K562 (cell line): Measurements from ENCODE around the gene PA2G4. TPM values are rescaled to one million over a fixed set of nuclear protein-coding genes. Genes with fewer than 3 reads are reported as not detected.

Source experiments
- ATAC-seq: fragments of 200-7000 bp; cut with Tn5 transposase; 3 replicates; pipeline ENCODE4 v1.9.1; 2020; ENCODE audit warnings: moderate library complexity
- BruUV-seq: library from RNA; stranded (reverse); fragments of 400-500 nt; replicated peaks from 2 replicates; lab custom pipeline; 2021; lab: Mats Ljungman, UMichigan
- CTCF ChIA-PET: fragments of 300-600 bp; formaldehyde crosslinking; extraction: SDS; loops from one replicate; lab custom pipeline; 2021; ENCODE audit warnings: low intra/inter-chr PET ratio; lab: Yijun Ruan, JAX
- POLR2A ChIA-PET: fragments of 300-600, 350-650 bp; sonication (Branson Sonifier 250); formaldehyde crosslinking; extraction: SDS; loops from one replicate; lab custom pipeline; 2021; ENCODE audit warnings: antibody characterized with exemption, inconsistent platforms; lab: Yijun Ruan, JAX
- DNase-seq, 4 experiments: peaks; one replicate each; pipeline versions ENCODE4 v3.0.0 to v3.0.0-alpha.2; 2011 to 2018; ENCODE audit warnings: low spot score in 3 of 4, mixed read lengths in 3 of 4; ENCODE audit errors: extremely low read depth in 1 of 4
- FAIRE-seq: peaks from 2 replicates; lab custom pipeline; 2011; peaks lifted over from hg19 to GRCh38; lab: Jason Lieb, UNC
- H2AFZ ChIP-seq: 2 replicates; pipeline ENCODE4 v1.6.0; 2011; ENCODE audit warnings: low read depth, low read length, control low read depth, inconsistent platforms
- H3K27ac ChIP-seq: fragments of 200-600 bp; 3 replicates; pipeline ENCODE4 v1.8.0; 2011; ENCODE audit warnings: low read depth, mild to moderate bottlenecking, control low read depth, inconsistent platforms, low read length, moderate library complexity, mixed read lengths; ENCODE audit errors: extremely low read depth
- H3K27me3 ChIP-seq, 2 experiments: fragments of 300-600 bp in 1 of 2; 2 replicates in 1 of 2; 3 replicates in 1 of 2; pipeline versions ENCODE4 v1.6.0 to v1.8.0; 2011; ENCODE audit warnings: inconsistent platforms in 2 of 2, low read length in 2 of 2, mild to moderate bottlenecking in 1 of 2, mixed read lengths in 1 of 2, moderate library complexity in 1 of 2; ENCODE audit not compliant: control insufficient read depth in 2 of 2, insufficient read depth in 2 of 2
- H3K36me3 ChIP-seq: fragments of 300-600 bp; 3 replicates; pipeline ENCODE4 v1.8.0; 2011; ENCODE audit warnings: mild to moderate bottlenecking, low read length, inconsistent platforms; ENCODE audit not compliant: control insufficient read depth, insufficient read depth
- H3K4me1 ChIP-seq, 2 experiments: fragments of 200-600 bp in 1 of 2; replicated peaks in 1 of 2; 2 replicates in 1 of 2; 3 replicates in 1 of 2; pipeline versions ENCODE4 v1.5.1 to v1.8.0; 2011; ENCODE audit warnings: inconsistent platforms in 2 of 2, low read length in 2 of 2, mild to moderate bottlenecking in 1 of 2, mixed read lengths in 1 of 2, moderate library complexity in 1 of 2; ENCODE audit not compliant: control insufficient read depth in 2 of 2, insufficient read depth in 2 of 2
- H3K4me2 ChIP-seq: 2 replicates; pipeline ENCODE4 v1.6.1; 2011; ENCODE audit warnings: low read length, control low read depth, inconsistent platforms, mixed read lengths; ENCODE audit not compliant: insufficient read depth
- H3K4me3 ChIP-seq: fragments of 200-600 bp; sonication (generic), shearing (Covaris generic); 2 replicates; pipeline ENCODE4 v1.5.1; 2016; ENCODE audit warnings: control low read depth, inconsistent platforms
- H3K79me2 ChIP-seq: fragments of 200-600 bp; 3 replicates; pipeline ENCODE4 v1.8.0; 2011; ENCODE audit warnings: low read length, inconsistent platforms; ENCODE audit not compliant: control insufficient read depth, insufficient read depth
- H3K9ac ChIP-seq, 2 experiments: 2 replicates each; pipeline versions ENCODE4 v1.6.0 to v1.6.1; 2011; ENCODE audit warnings: low read depth in 2 of 2, low read length in 2 of 2, control low read depth in 1 of 2, inconsistent platforms in 1 of 2, mild to moderate bottlenecking in 1 of 2, mixed read lengths in 1 of 2; ENCODE audit not compliant: insufficient read depth in 1 of 2
- H3K9me1 ChIP-seq: one replicate; pipeline ENCODE4 v1.6.0; 2011; ENCODE audit warnings: inconsistent platforms, mild to moderate bottlenecking, low read length, moderate library complexity; ENCODE audit not compliant: control insufficient read depth, insufficient read depth
- H3K9me3 ChIP-seq: replicated peaks from 2 replicates; pipeline ENCODE4 v1.5.1; 2011; ENCODE audit warnings: low read depth, low read length, inconsistent platforms; ENCODE audit not compliant: control insufficient read depth, insufficient read depth
- H4K20me1 ChIP-seq: replicated peaks from 2 replicates; pipeline ENCODE4 v1.6.1; 2011; ENCODE audit warnings: low read length, inconsistent platforms, mixed read lengths; ENCODE audit not compliant: control insufficient read depth, insufficient read depth
- ARID1B ChIP-seq: fragments of 450-650 bp; IDR thresholded peaks from 2 replicates; pipeline ENCODE4 v1.6.1; 2016; ENCODE audit warnings: antibody characterized with exemption, mild to moderate bottlenecking, inconsistent platforms
- ARID2 ChIP-seq: fragments of 450-650 bp; IDR thresholded peaks from 2 replicates; pipeline ENCODE4 v1.6.1; 2017; ENCODE audit warnings: antibody characterized with exemption, mild to moderate bottlenecking
- ARNT ChIP-seq, 2 experiments: fragments of 450-650 bp; IDR thresholded peaks; 2 replicates each; pipeline ENCODE4 v1.6.1; 2016; ENCODE audit warnings: mild to moderate bottlenecking in 1 of 2
- COPS2 ChIP-seq: fragments of 450-650 bp; conservative IDR thresholded peaks from 2 replicates; pipeline ENCODE4 v1.6.1; 2016; ENCODE audit warnings: mild to moderate bottlenecking, moderate library complexity
- CREB1 ChIP-seq, 2 experiments: sonication (generic) in 1 of 2; formaldehyde crosslinking in 1 of 2; IDR thresholded peaks; 2 replicates each; pipeline versions ENCODE4 v1.6.1 to v1.8.0; 2012 to 2022; ENCODE audit warnings: inconsistent platforms in 1 of 2, mild to moderate bottlenecking in 1 of 2, missing genetic modification reagents in 1 of 2, moderate library complexity in 1 of 2
- DPF2 ChIP-seq: fragments of 450-650 bp; IDR thresholded peaks from 2 replicates; pipeline ENCODE4 v1.6.1; 2016
- E2F5 ChIP-seq: sonication (generic); formaldehyde crosslinking; IDR thresholded peaks from 2 replicates; pipeline ENCODE4 v1.8.0; 2022; ENCODE audit warnings: mild to moderate bottlenecking, missing genetic modification reagents
- ELF1 ChIP-seq: fragments of 200-800 bp; sonication (Bioruptor generic); IDR thresholded peaks from 2 replicates; pipeline ENCODE4 v1.6.1; 2016; ENCODE audit warnings: missing genetic modification characterization, missing compliant biosample characterization
- FOXP4 ChIP-seq: sonication (generic); formaldehyde crosslinking; IDR thresholded peaks from 2 replicates; pipeline ENCODE4 v1.8.0; 2022; ENCODE audit warnings: mild to moderate bottlenecking, missing genetic modification reagents, borderline replicate concordance
- HDGF ChIP-seq: fragments of 450-650 bp; IDR thresholded peaks from 2 replicates; pipeline ENCODE4 v1.6.1; 2016
- HLTF ChIP-seq: fragments of 450-650 bp; IDR thresholded peaks from 2 replicates; pipeline ENCODE4 v1.6.1; 2016
- LARP7 ChIP-seq: fragments of 450-650 bp; IDR thresholded peaks from 2 replicates; pipeline ENCODE4 v1.6.1; 2016
- MCM5 ChIP-seq: fragments of 450-650 bp; IDR thresholded peaks from 2 replicates; pipeline ENCODE4 v1.6.1; 2016; ENCODE audit warnings: low read depth
- NONO ChIP-seq, 2 experiments: fragments of 200-400 bp in 1 of 2; fragments of 450-650 bp in 1 of 2; formaldehyde crosslinking in 1 of 2; IDR thresholded peaks; 2 replicates each; pipeline ENCODE4 v1.6.1; 2017; ENCODE audit warnings: low read depth in 2 of 2, mild to moderate bottlenecking in 2 of 2, moderate library complexity in 2 of 2, low read length in 1 of 2
- POLR2H ChIP-seq: IDR thresholded peaks from 2 replicates; pipeline ENCODE4 v1.6.1; 2016; ENCODE audit warnings: missing genetic modification characterization, low read depth, mild to moderate bottlenecking, control low read depth, missing compliant biosample characterization, moderate library complexity
- RCOR1 ChIP-seq, 2 experiments: IDR thresholded peaks; 2 replicates each; pipeline ENCODE4 v1.6.1; 2012; ENCODE audit warnings: low read depth in 2 of 2, low read length in 2 of 2, borderline replicate concordance in 1 of 2, improper control_type of control experiment in 1 of 2
- SIN3B ChIP-seq: fragments of 450-650 bp; IDR thresholded peaks from 2 replicates; pipeline ENCODE4 v1.6.1; 2017; ENCODE audit warnings: low read depth, mild to moderate bottlenecking, moderate library complexity
- SMARCA4 ChIP-seq: fragments of 450-650 bp; IDR thresholded peaks from 2 replicates; pipeline ENCODE4 v1.6.1; 2016
- TAF7 ChIP-seq: fragments of 450-650 bp; IDR thresholded peaks from 2 replicates; pipeline ENCODE4 v1.6.1; 2016; ENCODE audit warnings: missing genetic modification characterization, missing compliant biosample characterization
- U2AF2 ChIP-seq: fragments of 200-400 bp; formaldehyde crosslinking; optimal IDR thresholded peaks from 2 replicates; pipeline ENCODE3; 2017; ENCODE audit warnings: low read depth, mild to moderate bottlenecking, low read length
- ZBED1 ChIP-seq: IDR thresholded peaks from 2 replicates; pipeline ENCODE4 v1.6.1; 2014
- ZNF24 ChIP-seq: fragments of 450-650 bp; IDR thresholded peaks from 2 replicates; pipeline ENCODE4 v1.6.1; 2016
- ZNF280B ChIP-seq: fragments of 250-450 bp; sonication (Bioruptor Pico); IDR thresholded peaks from 2 replicates; pipeline ENCODE4 v1.5.1; 2021; ENCODE audit warnings: mild to moderate bottlenecking
- WGBS: fragments of 100-300 bp; shearing (Covaris generic); methylation state at CpG from one replicate; pipeline ENCODE4 v1.1.6; 2016; ENCODE audit warnings: low coverage, mixed read lengths; ENCODE audit not compliant: insufficient coverage; ENCODE audit errors: missing lambda C conversion rate; 5-methylcytosine and 5-hydroxymethylcytosine counted together
- in situ Hi-C: fragments of 300-500 bp; cut with MboI; formaldehyde crosslinking; loops from 4 replicates; pipeline ENCODE4 v1.15.0; 2018; ENCODE audit warnings: inconsistent platforms, mixed read lengths
- intact Hi-C: fragments of 100-400 bp; cut with micrococcal nuclease; formaldehyde crosslinking; loops from 2 replicates; pipeline ENCODE4 v1.14.2; 2022
- polyA plus RNA-seq, 8 experiments: library from polyadenylated mRNA; depleted of rRNA in 4 of 8; stranded (reverse) in 5 of 8; unstranded in 3 of 8; fragments of >200 nt; fragmentation: Nextera tagmentation in 2 of 8; fragmentation: Illumina TruSeq in 1 of 8; extraction: Ambion mirVana in 2 of 8; extraction: Trizol in 1 of 8; gene quantifications; 2 replicates each; pipeline versions ENCODE4 v1.2.1 to v1.2.3, GENCODE V29; 2011 to 2014; ENCODE audit warnings: inconsistent platforms in 1 of 8, missing spikeins in 1 of 8
- total RNA-seq, 7 experiments: library from RNA; depleted of rRNA in 6 of 7; stranded (reverse); fragments of >200 nt in 6 of 7; fragmentation: Illumina TruSeq in 2 of 7; extraction: Trizol in 2 of 7; gene quantifications; 2 replicates each; pipeline versions ENCODE4 v1.2.1 to v1.2.3, GENCODE V29; 2011 to 2021; ENCODE audit warnings: low replicate concordance in 1 of 7

PA2G4 gene
- total and polyA plus RNA-seq, 9 of the 15 experiments (the other 6 are each of a cell fraction or from before 2014, with no cell fraction given), result 230 to 925 (median 638) TPM

- in situ Hi-C loops, result no loop called here
- no peak for DNase-seq
- Histone ChIP-seq H3K79me2 (peaks cover 47% of the 10 kb centered on the region), H3K27me3 (no peaks in the 10 kb centered on the region), H3K4me3 (peak overlapping the region; percentile 97), H3K9ac (peak overlapping the region; percentile 98 to 99), H3K36me3 (peaks cover 36% of the 10 kb centered on the region), H3K27ac (peak overlapping the region; percentile 99), H3K9me1 (no peaks in the 10 kb centered on the region), H2AFZ (peak overlapping the region; percentile 91), H4K20me1 (peaks cover 10% of the 10 kb centered on the region), H3K9me3 (0 out of 2 replicates have a peak, but pooled peaks cover 5% of the 10 kb centered on the region), H3K4me1 (peaks cover 11 to 25% of the 10 kb centered on the region in 2 experiments; a peak in 4 of 5 replicates), H3K4me2 (peak overlapping the region; percentile 83)
- WGBS, result 2% methylated on average over 8 of the region's 8 CpGs
- ChIA-PET POLR2A (interaction anchor here (0.6 to 7.8 kb wide), 22 partner anchors 9 to 622 kb away, joined by 3 to 125 read pairs (median 4); partner anchors contain the start of genes ESYT1, IKZF4, MYL6 and RPL41), CTCF (no interaction called here)
- ATAC-seq, result no peak
- intact Hi-C loops, result loop anchor here (2.0 kb wide), 1 partner anchor 21 kb away; no protein-coding TSS in a partner anchor
- no peak for FAIRE-seq
- BruUV-seq, result TSS peak; percentile 95
- no peak for TF ChIP-seq U2AF2
- 0 out of 2 replicates have a peak, but pooled peaks have one; percentile 7 for TF ChIP-seq ZNF24
- TF ChIP-seq SIN3B, result no peak
- peak; percentile 56; the same call in 1 of the 2 replicates for TF ChIP-seq ELF1 (tag)
- TF ChIP-seq MCM5, result no peak
- TF ChIP-seq RCOR1 (IDR thresholded peaks at IDR 0.05; ENCODE audit: borderline replicate concordance in 1 of 2, low read depth in 2 of 2, low read length in 2 of 2), result no peak
- TF ChIP-seq COPS2, result no peak
- TF ChIP-seq LARP7, result 0 out of 2 replicates have a peak, but pooled peaks have one; percentile 34
- TF ChIP-seq ZNF280B (CRISPR knock-in tag), result no peak
- peak; percentile 30; the same call in 1 of the 2 replicates for TF ChIP-seq DPF2
- no peak for TF ChIP-seq ARID2
- 0 out of 2 replicates have a peak, but pooled peaks have one; percentile 30 for TF ChIP-seq HLTF
- no peak for TF ChIP-seq ARNT (IDR thresholded peaks at IDR 0.05)
- no peak for TF ChIP-seq ZBED1
- no peak for TF ChIP-seq E2F5 (CRISPR knock-in tag)
- no peak for TF ChIP-seq HDGF
- TF ChIP-seq NONO (IDR thresholded peaks at IDR 0.05; ENCODE audit: low read depth in 2 of 2, low read length in 1 of 2), result no peak
- TF ChIP-seq POLR2H (tag), result no peak
- peak; percentile 50; the same call in 1 of the 2 replicates for TF ChIP-seq SMARCA4
- TF ChIP-seq ARID1B, result 0 out of 2 replicates have a peak, but pooled peaks have one; percentile 9
- no peak for TF ChIP-seq FOXP4 (CRISPR knock-in tag)
- TF ChIP-seq TAF7 (tag), result peak; percentile 68; the same call in 1 of the 2 replicates
- TF ChIP-seq CREB1 (IDR thresholded peaks at IDR 0.05), result no peak
- TF ChIP-seq CREB1 (CRISPR knock-in tag; IDR thresholded peaks at IDR 0.05), result no peak
Measured at GRCh38 chr12:56103823-56104108, 593 bp upstream of the PA2G4 start.
